ENCODE data around the gene PREPL.

- TF ChIP-seq CTCF (IDR thresholded peaks at IDR 0.05) (no peak), ZFX (IDR thresholded peaks at IDR 0.05; ENCODE audit: borderline replicate concordance) (no peak)
Observed at GRCh38 chr2:44296653-44297052, 64.6 kb downstream of the PREPL start.
